Neural crest cell (in vitro differentiated cells): ENCODE measurements around the gene PLD6. TPM values are rescaled to one million over a fixed set of nuclear protein-coding genes. Genes with fewer than 3 reads are reported as not detected.

Experiments
- DNase-seq: peaks from one replicate; pipeline ENCODE4 v3.0.0; 2021; ENCODE audit warnings: low read depth, mixed read lengths, low spot score
- H3K27ac Mint-ChIP-seq: one replicate; pipeline ENCODE4 v1.8.0; 2021; ENCODE audit warnings: mild to moderate bottlenecking, mixed read lengths; ENCODE audit not compliant: unreplicated experiment
- H3K27me3 Mint-ChIP-seq: 2 replicates; pipeline ENCODE4 v1.8.0; 2021; ENCODE audit warnings: low read depth, mild to moderate bottlenecking, mixed read lengths
- H3K36me3 Mint-ChIP-seq: 2 replicates; pipeline ENCODE4 v1.8.0; 2021; ENCODE audit warnings: low read depth, mild to moderate bottlenecking, mixed read lengths
- H3K4me1 Mint-ChIP-seq: 2 replicates; pipeline ENCODE4 v1.8.0; 2021; ENCODE audit warnings: mixed read lengths
- H3K4me3 Mint-ChIP-seq: one replicate; pipeline ENCODE4 v1.8.0; 2021; ENCODE audit warnings: mild to moderate bottlenecking, mixed read lengths
- H3K9me3 Mint-ChIP-seq: 2 replicates; pipeline ENCODE4 v1.8.0; 2021; ENCODE audit warnings: mixed read lengths
- total RNA-seq: library from RNA; stranded (reverse); gene quantifications from 2 replicates; pipeline ENCODE4 v1.2.1, GENCODE V29; 2021
- TF ChIP-seq, protein P1 (sequence below): fragments of 200-600 bp; sonication (generic); conservative IDR thresholded peaks from 2 replicates; pipeline ENCODE4 v1.5.0; 2021; ENCODE audit warnings: antibody characterized with exemption, mild to moderate bottlenecking

PLD6 gene
- total RNA-seq, 1 donor from 2014 or later, result 0.23 TPM

DNA sequence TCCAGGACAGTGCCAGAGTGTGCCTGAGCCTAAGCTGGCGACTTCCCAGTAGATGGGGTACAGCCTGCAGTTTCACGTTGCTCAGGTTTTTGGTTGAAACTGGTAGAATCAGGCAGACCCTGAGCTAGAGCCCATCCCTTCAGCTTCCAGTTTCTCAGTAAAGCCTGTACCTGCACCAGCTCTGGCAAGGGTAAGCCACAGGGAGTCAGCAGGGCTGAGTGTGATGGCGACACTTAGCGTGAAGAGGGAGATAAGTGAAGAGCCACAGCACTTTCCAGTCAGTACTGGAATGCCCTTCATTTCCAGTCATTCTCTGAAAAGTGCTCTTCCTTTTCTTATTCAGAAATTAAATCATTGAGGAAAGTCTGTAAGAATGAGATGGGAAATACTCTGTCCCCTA is 22.4 kb downstream of the PLD6 start:
- H3K36me3 Mint-ChIP-seq, result peaks cover 12% of the 10 kb centered on the region
- H3K4me3 Mint-ChIP-seq, result no peak overlapping the region
- no peaks in the 10 kb centered on the region for H3K4me1 Mint-ChIP-seq
- no peaks in the 10 kb centered on the region for H3K27me3 Mint-ChIP-seq
- DNase-seq, result no peak
- TF ChIP-seq, protein P1, sequence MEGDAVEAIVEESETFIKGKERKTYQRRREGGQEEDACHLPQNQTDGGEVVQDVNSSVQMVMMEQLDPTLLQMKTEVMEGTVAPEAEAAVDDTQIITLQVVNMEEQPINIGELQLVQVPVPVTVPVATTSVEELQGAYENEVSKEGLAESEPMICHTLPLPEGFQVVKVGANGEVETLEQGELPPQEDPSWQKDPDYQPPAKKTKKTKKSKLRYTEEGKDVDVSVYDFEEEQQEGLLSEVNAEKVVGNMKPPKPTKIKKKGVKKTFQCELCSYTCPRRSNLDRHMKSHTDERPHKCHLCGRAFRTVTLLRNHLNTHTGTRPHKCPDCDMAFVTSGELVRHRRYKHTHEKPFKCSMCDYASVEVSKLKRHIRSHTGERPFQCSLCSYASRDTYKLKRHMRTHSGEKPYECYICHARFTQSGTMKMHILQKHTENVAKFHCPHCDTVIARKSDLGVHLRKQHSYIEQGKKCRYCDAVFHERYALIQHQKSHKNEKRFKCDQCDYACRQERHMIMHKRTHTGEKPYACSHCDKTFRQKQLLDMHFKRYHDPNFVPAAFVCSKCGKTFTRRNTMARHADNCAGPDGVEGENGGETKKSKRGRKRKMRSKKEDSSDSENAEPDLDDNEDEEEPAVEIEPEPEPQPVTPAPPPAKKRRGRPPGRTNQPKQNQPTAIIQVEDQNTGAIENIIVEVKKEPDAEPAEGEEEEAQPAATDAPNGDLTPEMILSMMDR, result no peak
- H3K27ac Mint-ChIP-seq, result peak overlapping the region; percentile 43
- H3K9me3 Mint-ChIP-seq, result no peaks in the 10 kb centered on the region

DNA sequence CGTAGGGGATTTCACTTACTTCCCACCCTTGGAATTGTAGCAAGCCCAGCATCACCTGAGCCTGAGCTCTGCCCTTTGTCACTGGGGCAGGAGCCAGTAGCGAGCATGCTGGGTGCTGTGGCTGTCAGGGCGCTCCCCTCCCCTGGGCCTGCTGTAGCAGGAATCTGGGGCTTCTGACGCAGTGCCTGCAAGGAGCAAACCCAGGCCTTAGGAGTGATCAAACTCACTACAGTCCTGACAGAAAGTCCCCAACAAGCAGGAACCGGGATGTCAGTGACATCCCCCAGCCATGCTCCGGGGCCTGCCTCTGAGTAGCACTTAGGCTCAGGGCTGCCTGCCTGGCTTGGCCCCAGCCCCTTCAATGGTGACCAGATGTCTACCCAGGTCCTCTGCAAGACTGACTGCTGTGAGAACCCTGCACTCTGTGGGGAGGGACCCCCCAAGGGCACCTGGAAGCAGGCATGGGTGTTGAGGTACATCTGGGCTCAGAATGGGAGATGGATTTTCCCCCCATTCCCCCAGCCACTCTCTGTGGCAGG is 23.5 kb downstream of the PLD6 start:
- no peaks in the 10 kb centered on the region for H3K9me3 Mint-ChIP-seq
- peaks cover 8% of the 10 kb centered on the region for H3K36me3 Mint-ChIP-seq
- H3K27ac Mint-ChIP-seq, result no peak overlapping the region
- no peak for DNase-seq
- H3K27me3 Mint-ChIP-seq, result no peaks in the 10 kb centered on the region
- TF ChIP-seq, protein P1, result no peak
- no peaks in the 10 kb centered on the region for H3K4me1 Mint-ChIP-seq
- H3K4me3 Mint-ChIP-seq, result no peak overlapping the region

DNA sequence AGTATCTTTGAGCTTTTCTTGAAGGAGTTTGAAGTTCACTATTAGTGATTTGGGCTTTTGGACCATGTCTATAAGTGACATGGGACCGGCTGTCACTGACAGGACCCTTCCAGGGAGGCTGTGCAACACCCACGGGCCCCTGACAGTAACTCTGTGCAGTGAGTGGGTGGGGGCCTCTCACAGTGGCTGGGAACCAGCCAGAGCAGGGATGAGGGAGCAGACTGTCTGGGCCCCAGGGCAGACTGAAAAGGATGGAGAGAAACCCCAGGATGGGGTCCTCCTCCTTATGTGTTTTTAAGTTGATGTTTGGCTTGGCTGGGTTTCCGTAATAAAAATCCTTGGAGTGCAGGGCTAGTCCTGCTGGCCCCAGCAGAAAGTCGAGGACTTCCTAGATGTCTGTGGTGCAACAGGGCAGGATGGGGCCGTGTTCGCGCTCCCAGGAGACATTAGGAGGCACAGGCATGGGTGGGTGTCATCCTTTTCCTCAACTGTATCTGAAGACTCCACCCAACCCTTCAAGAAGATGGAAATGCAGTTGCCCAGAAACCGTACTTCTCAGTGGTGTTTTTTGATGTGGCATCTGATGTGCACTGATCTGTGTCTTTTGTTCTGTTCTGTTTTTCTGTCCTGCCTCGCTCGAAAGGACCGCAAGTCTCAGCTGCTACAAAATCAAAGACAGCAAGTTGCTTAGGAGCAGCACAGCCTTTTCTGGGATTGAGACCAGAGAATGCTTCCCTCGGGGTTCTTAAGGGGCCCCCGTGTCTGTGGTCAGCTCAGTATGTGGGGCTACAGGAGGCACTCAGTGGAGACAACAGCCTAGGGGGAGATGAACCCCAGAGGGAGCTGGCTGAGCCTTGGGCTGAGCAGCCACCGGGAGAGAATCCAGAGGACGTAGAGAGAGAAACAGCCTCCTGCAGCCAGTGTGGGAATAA is 24.2 kb downstream of the PLD6 start:
- H3K27ac Mint-ChIP-seq, result no peak overlapping the region
- no peak overlapping the region for H3K4me3 Mint-ChIP-seq

DNA sequence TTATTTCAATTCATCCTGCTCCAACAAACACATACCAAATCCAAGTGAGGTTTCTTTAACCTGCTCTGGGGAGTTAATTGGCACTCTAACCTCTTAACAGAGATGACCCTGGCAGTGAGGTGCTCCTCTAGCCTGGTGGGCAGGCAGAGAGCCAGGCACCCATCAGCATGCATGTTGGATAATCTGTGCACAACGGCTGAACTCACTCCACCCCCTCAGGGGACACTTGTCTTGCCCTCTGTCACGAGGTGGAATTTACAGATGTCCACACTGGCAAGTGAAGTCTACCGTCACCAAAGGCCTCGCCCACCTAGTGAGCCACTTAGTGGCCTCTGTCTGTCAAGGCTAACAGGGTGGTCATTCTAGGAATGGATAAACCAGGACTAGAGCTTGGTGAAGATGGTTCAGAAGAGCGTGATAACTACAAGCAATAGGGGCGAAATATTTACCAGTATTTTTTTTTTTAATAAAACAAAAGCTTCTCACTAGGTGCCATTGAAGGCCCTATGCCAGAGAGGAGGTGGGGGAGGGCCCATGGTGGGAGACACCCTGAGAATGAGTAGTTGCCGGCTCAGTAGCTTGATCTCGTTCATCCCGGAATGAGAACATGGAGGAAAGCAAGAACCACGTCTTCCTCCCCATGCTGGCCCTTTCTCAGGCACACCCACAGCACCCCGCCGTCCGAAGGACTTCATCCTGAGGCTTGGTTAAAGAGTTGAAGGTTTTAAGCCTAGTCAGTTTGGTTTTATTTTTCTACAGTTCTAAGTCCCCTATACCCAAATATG is 25.2 kb downstream of the PLD6 start:
- Mint-ChIP-seq H3K36me3 (peaks cover 18% of the 10 kb centered on the region), H3K27ac (no peak overlapping the region), H3K9me3 (no peaks in the 10 kb centered on the region), H3K4me1 (no peaks in the 10 kb centered on the region), H3K4me3 (no peak overlapping the region), H3K27me3 (no peaks in the 10 kb centered on the region)
- no peak for DNase-seq
- TF ChIP-seq, protein P1, result no peak

More for the DNA sequence above, 24.2 kb downstream of the PLD6 start:
- no peaks in the 10 kb centered on the region for H3K4me1 Mint-ChIP-seq
- no peak for DNase-seq
- H3K9me3 Mint-ChIP-seq, result no peaks in the 10 kb centered on the region
- TF ChIP-seq, protein P1, result no peak
- no peaks in the 10 kb centered on the region for H3K27me3 Mint-ChIP-seq
- peaks cover 12% of the 10 kb centered on the region for H3K36me3 Mint-ChIP-seq

GRCh38 chr17:17180141-17180603 is 26.0 kb downstream of the PLD6 start:
- TF ChIP-seq, protein P1, result no peak
- no peak overlapping the region for H3K27ac Mint-ChIP-seq
- H3K9me3 Mint-ChIP-seq, result no peaks in the 10 kb centered on the region
- H3K4me3 Mint-ChIP-seq, result no peak overlapping the region
- no peaks in the 10 kb centered on the region for H3K27me3 Mint-ChIP-seq
- DNase-seq, result no peak
- H3K4me1 Mint-ChIP-seq, result no peaks in the 10 kb centered on the region
- peaks cover 18% of the 10 kb centered on the region for H3K36me3 Mint-ChIP-seq
